GM21717 (cell line): ENCODE results near the gene MAN1A1.
"Not testable (repeated sequence)": the region's sequence is repeated elsewhere in the genome, so short reads cannot be mapped to it uniquely, and the experiment has no call there.

ENCODE experiments used
- ATAC-seq: cut with Tn5 transposase; IDR thresholded peaks from one replicate; pipeline ENCODE4 v1.9.1; 2021; ENCODE audit warnings: mild to moderate bottlenecking, moderate library complexity; ENCODE audit not compliant: unreplicated experiment

MAN1A1 gene

GRCh38 chr6:119349361-119350201, at the start of gene MAN1A1:
Gene MAN1A1 (minus strand): TSS chr6:119349761. CDS start chr6:119349065, 696 bp downstream.
- peak; percentile 82 for ATAC-seq

DNA sequence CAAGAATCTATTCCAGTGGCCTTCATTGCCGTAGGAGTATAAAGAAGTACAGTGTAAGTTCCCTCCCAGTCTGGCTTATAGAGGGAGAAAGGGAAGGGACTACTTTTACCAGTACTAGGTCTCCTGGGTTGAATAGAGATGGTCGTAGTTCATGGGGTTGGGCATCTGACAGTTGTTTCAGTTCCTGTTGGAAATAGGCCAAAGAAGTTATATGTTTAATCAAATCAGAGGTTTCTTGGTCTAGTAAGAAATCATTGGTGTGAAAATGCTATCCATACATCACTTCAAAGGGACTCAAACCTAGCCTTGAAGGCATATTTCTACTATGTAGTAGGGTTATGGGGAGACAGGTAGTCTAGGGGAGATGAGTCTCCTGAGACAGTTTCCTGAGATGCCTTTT, 45.6 kb upstream of the MAN1A1 start:
- no peak for ATAC-seq

GRCh38 chr6:119390247-119390793, 40.8 kb upstream of the MAN1A1 start:
- ATAC-seq, result no peak

DNA sequence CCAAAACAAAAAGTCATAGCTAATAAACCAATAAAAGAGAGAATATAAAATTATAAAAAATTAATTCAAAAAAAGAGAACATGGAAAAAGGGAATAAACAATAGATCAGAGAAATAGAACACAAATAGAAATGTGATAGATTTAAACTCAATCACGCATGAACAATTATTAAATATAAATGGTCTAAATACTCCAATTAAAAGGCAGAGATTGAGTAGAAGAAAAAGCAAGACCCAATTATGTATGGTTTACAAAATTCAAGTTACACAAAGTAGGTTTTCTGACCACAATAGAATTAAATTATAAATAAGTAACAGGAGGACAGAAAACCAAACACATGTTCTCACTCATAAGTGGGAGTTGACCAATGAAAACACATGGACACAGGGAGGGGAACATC, 36.4 kb upstream of the MAN1A1 start:
- no peak for ATAC-seq

DNA sequence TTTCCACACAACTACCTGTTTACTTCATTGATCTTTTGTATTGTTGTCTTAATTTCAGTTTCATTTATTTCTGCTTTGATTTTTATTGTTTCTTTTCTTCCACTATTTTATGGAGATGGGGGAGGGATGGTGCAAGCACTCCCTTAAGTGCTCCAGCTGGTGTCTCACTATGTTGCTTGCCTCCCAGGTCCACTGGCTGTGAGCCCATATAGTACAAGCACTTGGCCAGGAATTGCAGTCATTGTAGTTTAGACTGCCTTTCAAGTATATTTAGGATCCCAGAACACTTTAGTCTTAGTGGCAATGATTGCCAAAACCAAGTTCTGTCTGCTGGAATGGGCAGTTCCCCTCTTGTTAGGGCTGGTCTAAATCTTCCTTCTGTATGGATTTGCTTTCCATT, 34.9 kb upstream of the MAN1A1 start:
- no peak for ATAC-seq

DNA sequence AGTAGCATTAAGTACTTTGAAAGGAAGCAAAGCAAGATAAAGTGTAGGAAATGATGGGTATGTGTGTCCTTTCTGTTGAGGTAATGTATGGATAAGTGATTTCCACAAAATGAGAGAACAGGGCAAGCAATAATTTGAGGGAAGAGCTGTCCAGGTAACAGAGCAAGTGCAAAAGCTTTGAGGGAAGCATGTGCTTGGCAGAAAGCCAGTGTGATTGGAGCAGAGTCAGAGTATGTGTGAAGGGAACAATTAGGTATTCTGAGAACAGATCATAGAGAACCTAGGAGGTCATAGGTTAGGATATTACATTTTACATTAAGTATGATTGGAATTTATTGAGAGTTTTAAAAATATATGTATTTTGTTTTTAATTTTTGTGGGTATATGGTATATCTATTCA, 30.2 kb upstream of the MAN1A1 start:
- ATAC-seq, result no peak

DNA sequence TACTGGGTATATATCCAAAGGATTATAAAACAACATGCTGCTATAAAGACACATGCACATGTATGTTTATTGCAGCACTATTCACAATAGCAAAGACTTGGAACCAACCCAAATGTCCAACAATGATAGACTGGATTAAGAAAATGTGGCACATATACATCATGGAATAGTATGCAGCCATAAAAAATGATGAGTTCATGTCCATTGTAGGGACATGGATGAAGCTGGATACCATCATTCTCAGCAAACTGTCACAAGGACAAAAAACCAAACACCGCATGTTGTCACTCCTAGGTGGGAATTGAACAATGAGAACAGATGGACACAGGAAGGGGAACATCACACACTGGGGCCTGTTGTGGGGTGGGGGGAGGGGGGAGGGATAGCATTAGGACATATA, 27.5 kb upstream of the MAN1A1 start:
- ATAC-seq, result not testable (repeated sequence)

DNA sequence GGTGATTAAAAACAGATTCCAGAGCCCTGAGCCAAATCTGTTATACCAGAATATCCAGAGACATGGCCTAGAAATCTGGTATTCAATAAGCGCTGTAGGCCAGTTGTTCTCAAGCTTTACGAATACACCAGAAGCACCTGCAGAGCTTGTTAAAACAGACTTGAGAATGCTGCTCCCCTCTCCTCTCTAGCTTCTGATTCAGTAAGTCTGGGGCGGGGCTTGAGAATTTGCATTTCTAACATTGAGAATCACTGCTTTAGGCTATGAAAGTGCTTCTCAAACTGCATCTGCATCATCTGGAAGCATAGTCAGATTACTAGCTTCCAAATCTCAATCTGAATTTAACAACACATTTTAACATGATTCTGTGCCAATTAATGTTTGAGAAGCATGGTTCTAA, 20.5 kb upstream of the MAN1A1 start:
- ATAC-seq, result no peak

- no peak for ATAC-seq
Measured at GRCh38 chr6:119368921-119369320, 19.4 kb upstream of the MAN1A1 start.

- no peak for ATAC-seq
Measured at GRCh38 chr6:119361209-119361608, 11.6 kb upstream of the MAN1A1 start.

- ATAC-seq, result no peak
Measured at GRCh38 chr6:119360262-119360915, 10.8 kb upstream of the MAN1A1 start.

- ATAC-seq, result no peak
Measured at GRCh38 chr6:119355890-119356289, 6.3 kb upstream of the MAN1A1 start.

- no peak for ATAC-seq
Measured at GRCh38 chr6:119355157-119355556, 5.6 kb upstream of the MAN1A1 start.

GRCh38 chr6:119353696-119354095, 4.1 kb upstream of the MAN1A1 start:
- no peak for ATAC-seq

- no peak for ATAC-seq
Measured at GRCh38 chr6:119352001-119352400, 2.4 kb upstream of the MAN1A1 start.

GRCh38 chr6:119350952-119351372, 1.4 kb upstream of the MAN1A1 start:
- ATAC-seq, result no peak

DNA sequence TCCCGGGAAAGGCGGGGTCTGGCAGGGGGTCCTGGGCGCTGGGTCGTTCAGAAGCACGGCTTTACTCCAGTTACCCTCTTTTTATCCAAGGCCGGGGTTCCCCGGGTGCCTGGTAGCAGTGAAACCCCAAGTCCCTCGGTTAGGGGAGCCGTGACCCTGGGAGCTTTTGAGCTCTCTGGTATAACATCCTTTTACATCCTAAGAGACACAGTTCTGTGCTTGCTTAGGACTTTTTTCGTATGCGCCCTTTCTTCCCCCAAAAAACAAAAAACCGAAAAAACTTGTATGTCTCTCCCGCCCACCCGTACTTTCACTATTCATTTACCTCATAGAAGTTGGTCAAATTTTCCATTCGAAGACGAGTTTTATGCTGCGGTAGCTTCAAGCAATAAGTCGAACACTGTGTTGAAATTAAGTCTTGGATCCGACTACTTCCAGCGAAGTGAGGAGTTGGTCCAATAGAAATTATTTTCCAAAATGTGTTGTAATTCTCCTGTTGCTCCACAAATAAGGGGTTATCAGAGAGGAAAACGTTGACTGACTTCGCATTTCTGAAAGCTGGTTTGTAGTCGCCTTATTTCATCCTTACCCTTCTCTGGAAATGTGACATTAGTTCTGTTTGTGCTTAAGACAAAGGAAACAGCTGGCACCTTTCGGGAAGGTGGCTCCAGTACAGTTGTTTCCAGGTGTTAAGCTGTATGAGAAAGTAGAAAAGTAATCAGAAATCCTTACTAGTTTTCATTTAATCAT, 816 bp upstream of the MAN1A1 start:
- ATAC-seq, result peak; percentile 12

- peak; percentile 5 for ATAC-seq
Measured at GRCh38 chr6:119348748-119349360, 707 bp downstream of the MAN1A1 start.

GRCh38 chr6:119348096-119348747, 1.3 kb downstream of the MAN1A1 start:
- peak; percentile 29 for ATAC-seq

- peak; percentile 29 for ATAC-seq
Measured at GRCh38 chr6:119347466-119348095, 2.0 kb downstream of the MAN1A1 start.
